Adipocyte (in vitro differentiated cells): ENCODE data around the gene MFSD6L.
"Not testable (repeated sequence)": the region's sequence is repeated elsewhere in the genome, so short reads cannot be mapped to it uniquely, and the experiment has no call there.

Source experiments
- DNase-seq: peaks from one replicate; pipeline ENCODE4 v3.0.0-alpha.2; 2015; ENCODE audit warnings: low read depth
- H3K27me3 ChIP-seq: replicated peaks from 2 replicates; pipeline ENCODE4 v1.7.0; 2013; ENCODE audit warnings: mild to moderate bottlenecking, low read length, moderate library complexity; ENCODE audit not compliant: control insufficient read depth, insufficient read depth
- H3K36me3 ChIP-seq: 2 replicates; pipeline ENCODE4 v1.7.0; 2013; ENCODE audit warnings: low read length, mild to moderate bottlenecking, moderate library complexity; ENCODE audit not compliant: control insufficient read depth, insufficient read depth, severe bottlenecking
- H3K4me1 ChIP-seq: 2 replicates; pipeline ENCODE4 v1.7.0; 2013; ENCODE audit warnings: mild to moderate bottlenecking, low read length, moderate library complexity; ENCODE audit not compliant: control insufficient read depth, insufficient read depth
- H3K4me3 ChIP-seq: 2 replicates; pipeline ENCODE4 v1.7.0; 2013; ENCODE audit warnings: mild to moderate bottlenecking, low read length, moderate library complexity
- H3K9ac ChIP-seq: 2 replicates; pipeline ENCODE4 v1.7.0; 2013; ENCODE audit warnings: mild to moderate bottlenecking, low read length, moderate library complexity
- H3K9me3 ChIP-seq: 2 replicates; pipeline ENCODE4 v1.7.0; 2013; ENCODE audit warnings: mild to moderate bottlenecking, low read length, moderate library complexity; ENCODE audit not compliant: control insufficient read depth

MFSD6L gene

DNA sequence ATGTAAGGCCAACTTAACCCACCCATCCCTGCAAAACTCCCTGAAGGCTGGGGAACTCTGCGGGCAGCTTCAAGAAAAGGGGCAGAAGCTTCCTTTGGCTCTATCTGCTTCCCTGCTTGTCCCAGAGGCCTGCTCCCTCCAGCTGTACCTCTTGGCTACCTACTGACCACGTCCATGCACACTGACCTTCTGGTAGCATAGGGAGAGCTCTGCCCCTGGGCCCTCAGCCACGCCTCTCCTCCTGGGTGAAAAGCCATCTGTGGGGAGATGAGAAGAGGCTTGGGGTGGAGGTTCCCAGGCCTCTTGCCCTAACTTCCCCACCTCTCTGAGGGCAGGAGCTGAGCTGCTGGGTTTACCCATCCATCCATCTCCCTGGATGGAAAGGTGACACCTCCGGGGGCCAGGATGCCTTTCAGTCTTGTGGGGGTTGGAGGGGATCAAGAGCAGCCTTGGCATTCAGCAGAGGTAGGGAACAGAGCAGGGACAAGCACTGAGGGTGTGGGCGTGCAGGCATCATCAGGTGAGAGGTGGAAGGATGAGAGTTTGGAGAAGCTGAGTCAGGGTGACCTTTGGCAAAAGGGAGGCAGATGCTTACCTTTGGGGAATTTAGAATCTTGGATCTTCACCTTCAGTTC, 23.4 kb upstream of the MFSD6L start:
- Histone ChIP-seq H3K4me3 (no peak overlapping the region), H3K9ac (no peak overlapping the region), H3K27me3 (peaks cover 20% of the 10 kb centered on the region), H3K4me1 (no peaks in the 10 kb centered on the region), H3K9me3 (peaks cover 7% of the 10 kb centered on the region), H3K36me3 (no peaks in the 10 kb centered on the region)
- DNase-seq = no peak

DNA sequence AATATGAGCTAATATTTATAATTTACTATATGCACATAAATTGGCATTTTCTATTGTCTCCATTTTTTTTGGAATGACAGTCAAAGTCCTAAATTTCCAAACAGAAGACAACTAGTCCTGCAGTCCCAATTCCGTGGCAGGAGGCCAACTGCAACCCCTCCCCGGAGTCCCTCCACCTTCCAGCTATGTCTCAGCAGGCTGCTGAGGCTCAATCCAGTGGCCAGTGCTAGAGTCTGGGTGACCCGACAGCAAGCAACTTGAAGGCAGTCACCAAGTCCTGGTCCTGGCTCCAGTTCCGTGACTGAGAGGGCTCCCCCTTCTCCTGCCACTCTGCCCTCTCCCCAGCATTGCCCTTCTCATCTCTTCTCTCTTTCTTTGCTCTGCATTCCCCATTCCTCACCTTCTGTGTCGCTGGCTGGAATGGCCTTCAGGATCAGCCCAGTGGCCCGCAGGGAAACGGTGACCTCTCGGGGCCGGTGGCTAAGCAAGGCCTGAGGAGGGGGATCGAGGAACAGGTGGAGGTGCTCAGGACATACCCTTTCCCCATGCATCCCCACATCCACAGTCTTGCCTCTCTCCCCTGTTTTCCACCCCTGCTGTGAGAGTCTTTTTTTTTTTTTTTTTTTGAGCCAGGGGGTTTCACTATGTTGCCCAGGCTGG, 22.4 kb upstream of the MFSD6L start:
- Histone ChIP-seq H3K9me3 (peaks cover 7% of the 10 kb centered on the region), H3K4me3 (no peak overlapping the region), H3K9ac (no peak overlapping the region), H3K36me3 (no peaks in the 10 kb centered on the region), H3K4me1 (no peaks in the 10 kb centered on the region), H3K27me3 (peaks cover 14% of the 10 kb centered on the region)
- DNase-seq = no peak

DNA sequence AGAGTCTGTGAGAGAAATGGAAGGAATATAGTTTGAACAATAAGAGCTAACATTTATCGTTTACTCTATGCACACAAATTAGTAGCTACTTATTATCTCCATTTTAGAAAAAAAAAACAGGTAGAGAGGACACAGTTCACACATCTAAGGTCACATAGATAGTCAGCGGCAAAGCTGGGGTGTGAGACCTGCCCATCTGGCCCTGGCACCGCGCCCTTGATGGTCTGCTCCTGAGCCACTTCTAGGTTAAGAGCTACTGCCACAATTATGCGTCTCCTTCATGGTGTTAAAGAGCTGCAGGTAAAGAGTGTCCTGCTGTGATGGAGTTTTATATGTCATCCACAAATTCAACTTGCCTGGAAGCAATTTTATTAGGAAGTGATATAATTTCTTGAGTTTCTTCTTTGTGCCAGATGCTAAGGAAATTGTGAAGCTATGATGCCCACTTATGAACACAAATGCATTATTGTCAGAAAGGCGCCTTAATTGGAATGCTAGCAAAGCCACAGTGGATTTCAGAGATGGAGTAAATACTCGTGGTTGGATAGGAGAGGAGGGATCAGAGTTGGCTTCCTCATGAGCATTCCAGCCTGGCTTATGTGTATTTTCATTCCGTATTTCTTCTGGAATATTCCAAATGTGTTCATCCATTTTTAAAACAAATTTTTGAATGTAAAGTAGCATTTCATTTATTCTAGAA, 21.3 kb upstream of the MFSD6L start:
- H3K4me3 ChIP-seq = no peak overlapping the region
- DNase-seq = no peak
- no peak overlapping the region for H3K9ac ChIP-seq
- no peaks in the 10 kb centered on the region for H3K36me3 ChIP-seq
- no peaks in the 10 kb centered on the region for H3K4me1 ChIP-seq
- peaks cover 20% of the 10 kb centered on the region for H3K27me3 ChIP-seq
- peaks cover 7% of the 10 kb centered on the region for H3K9me3 ChIP-seq

DNA sequence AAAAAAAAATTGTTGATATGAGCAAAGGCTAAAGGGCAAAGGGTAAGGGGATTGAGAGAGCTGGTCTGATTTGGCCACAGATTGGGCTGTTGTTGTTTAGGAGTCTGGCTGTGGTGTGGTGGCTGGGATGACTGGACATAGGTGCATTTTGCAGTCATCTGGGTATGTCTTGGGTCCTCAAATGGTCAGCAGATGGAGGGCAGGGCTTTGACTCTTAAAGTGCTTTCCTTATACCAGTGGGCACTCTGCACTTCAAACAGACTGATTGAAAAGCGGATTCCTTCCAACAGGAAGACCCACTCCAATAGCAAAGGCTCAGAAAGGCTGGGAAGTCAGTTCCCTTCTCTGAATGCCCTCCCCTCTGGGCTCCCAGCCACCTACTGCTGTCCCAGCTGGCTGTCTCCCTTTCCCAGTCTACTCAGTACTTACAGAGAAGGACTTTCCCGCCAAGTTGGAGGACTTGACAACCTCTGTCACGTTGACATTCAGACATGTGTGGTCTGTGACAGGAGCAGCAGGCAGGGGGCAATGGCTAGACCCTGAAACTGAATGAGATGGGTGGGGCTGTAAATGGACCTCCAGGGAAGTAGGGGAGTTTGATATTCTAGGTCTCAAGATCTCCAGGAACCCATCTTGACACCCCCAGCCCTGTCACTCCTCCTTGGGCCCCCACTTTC, 19.6 kb upstream of the MFSD6L start:
- Histone ChIP-seq H3K36me3 (no peaks in the 10 kb centered on the region), H3K9me3 (no peaks in the 10 kb centered on the region), H3K9ac (no peak overlapping the region), H3K27me3 (peaks cover 20% of the 10 kb centered on the region), H3K4me3 (no peak overlapping the region), H3K4me1 (no peaks in the 10 kb centered on the region)
- DNase-seq = no peak

DNA sequence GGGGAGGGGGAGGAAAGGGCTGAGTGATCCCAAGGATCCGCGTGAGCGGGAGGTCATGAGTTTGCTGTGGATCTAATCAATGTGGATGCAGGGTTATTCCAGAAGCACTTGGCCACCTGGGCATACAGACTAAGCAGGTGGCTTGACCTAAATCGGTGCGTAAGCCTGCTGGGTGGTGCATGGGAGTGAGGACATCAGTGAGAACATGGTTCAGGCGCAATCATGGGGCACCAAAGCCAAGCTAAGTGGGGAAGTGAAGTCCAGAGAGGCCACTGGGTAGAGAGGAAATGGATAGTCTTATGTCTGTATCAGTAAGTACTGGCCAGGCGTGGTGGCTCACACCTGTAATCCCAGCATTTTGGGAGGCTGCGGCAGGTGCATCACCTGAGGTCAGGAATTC, 18.9 kb upstream of the MFSD6L start:
- peaks cover 7% of the 10 kb centered on the region for H3K9me3 ChIP-seq
- no peaks in the 10 kb centered on the region for H3K4me1 ChIP-seq
- no peak overlapping the region for H3K9ac ChIP-seq
- no peak for DNase-seq
- H3K36me3 ChIP-seq = no peaks in the 10 kb centered on the region
- peaks cover 20% of the 10 kb centered on the region for H3K27me3 ChIP-seq
- H3K4me3 ChIP-seq = no peak overlapping the region

DNA sequence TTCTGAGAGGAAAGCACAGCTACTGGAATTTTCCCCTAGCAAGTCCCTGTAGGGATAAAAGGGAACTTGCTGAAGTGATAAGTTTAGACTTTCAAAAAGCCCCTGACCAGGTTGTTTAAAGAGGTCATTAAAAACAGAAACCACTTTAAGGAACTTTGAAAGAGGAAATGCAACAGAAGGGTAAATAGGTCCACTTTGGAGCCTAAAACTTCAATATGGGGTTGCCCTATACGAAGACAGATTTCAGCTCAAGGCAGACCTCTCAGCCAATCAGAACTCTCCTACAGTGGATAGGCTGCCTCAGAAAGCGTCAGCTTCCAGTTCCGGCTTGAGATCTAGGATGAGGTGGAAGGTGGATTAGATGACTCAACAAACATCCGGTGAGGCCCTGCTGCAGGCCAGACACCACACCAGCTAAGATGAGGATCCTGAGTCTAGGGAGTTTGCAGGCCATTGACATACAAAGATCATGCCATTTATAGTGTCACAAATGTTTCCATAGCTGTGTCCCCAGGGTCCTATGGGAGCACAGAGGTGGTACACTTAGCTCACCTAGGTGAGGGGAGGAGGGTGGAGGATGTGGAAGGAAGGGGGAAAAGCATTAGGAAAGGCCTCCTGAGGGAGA, 7.9 kb upstream of the MFSD6L start:
- H3K4me3 ChIP-seq = no peak overlapping the region
- no peaks in the 10 kb centered on the region for H3K36me3 ChIP-seq
- H3K9me3 ChIP-seq = peaks cover 24% of the 10 kb centered on the region
- H3K4me1 ChIP-seq = no peaks in the 10 kb centered on the region
- no peak for DNase-seq
- H3K27me3 ChIP-seq = peaks cover 8% of the 10 kb centered on the region
- no peak overlapping the region for H3K9ac ChIP-seq

DNA sequence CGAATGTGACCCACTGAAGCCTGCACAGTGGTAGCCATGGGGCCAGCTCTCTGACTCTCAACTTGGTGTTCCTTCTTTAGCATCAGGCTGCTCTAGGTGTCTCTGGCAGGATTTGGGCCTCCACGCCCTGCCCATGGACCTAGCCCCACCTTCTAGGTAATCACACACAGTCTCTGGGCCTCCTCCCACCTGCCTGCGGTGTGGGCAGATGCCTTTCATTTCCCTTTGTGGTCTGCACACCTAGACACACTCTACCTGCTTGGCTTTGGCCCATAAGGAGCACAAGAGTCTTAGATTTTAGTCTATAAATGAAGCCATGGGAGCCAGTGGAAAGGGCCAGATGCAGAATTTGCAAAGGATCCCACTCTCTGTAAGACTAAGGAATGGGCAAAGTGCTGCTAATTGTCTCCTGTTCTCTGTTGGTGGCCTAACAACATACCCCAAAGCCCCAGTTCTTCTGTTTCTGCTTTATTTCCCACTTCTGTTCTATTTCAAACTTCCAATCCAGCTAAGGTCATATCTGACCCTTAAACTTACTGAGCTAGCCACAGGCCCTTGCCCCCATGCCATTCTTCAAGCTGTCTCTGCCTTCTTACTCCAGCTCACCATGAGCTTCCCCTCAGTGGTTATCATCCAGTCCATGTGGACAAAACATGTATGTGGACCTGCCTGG, 7.2 kb upstream of the MFSD6L start:
- Histone ChIP-seq H3K4me1 (no peaks in the 10 kb centered on the region), H3K9me3 (peaks cover 24% of the 10 kb centered on the region), H3K4me3 (no peak overlapping the region), H3K27me3 (peaks cover 11% of the 10 kb centered on the region), H3K36me3 (no peaks in the 10 kb centered on the region), H3K9ac (no peak overlapping the region)
- no peak for DNase-seq

DNA sequence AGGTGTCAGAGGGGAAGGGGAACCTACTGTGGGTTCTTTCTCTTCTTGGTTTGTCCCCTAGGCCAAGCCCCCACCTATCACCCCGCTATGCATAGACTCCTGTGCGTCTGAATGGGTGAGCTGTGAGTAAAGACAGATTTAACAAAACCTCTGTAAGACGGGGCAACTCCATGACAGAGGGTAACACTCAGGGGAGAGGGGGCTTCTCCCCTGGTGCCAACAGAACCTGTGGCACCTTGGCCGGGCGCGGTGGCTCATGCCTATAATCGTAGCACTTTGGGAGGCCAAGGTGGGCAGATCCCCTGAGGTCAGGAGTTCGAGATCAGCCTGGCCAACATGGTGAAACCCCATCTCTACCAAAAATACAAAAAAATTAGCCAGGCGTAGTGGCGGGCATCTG, 6.2 kb upstream of the MFSD6L start:
- H3K4me1 ChIP-seq, H3K36me3 ChIP-seq, H3K9ac ChIP-seq, H3K4me3 ChIP-seq, DNase-seq: not testable (repeated sequence)
- Histone ChIP-seq H3K27me3 (peaks cover 20% of the 10 kb centered on the region), H3K9me3 (peaks cover 24% of the 10 kb centered on the region)

DNA sequence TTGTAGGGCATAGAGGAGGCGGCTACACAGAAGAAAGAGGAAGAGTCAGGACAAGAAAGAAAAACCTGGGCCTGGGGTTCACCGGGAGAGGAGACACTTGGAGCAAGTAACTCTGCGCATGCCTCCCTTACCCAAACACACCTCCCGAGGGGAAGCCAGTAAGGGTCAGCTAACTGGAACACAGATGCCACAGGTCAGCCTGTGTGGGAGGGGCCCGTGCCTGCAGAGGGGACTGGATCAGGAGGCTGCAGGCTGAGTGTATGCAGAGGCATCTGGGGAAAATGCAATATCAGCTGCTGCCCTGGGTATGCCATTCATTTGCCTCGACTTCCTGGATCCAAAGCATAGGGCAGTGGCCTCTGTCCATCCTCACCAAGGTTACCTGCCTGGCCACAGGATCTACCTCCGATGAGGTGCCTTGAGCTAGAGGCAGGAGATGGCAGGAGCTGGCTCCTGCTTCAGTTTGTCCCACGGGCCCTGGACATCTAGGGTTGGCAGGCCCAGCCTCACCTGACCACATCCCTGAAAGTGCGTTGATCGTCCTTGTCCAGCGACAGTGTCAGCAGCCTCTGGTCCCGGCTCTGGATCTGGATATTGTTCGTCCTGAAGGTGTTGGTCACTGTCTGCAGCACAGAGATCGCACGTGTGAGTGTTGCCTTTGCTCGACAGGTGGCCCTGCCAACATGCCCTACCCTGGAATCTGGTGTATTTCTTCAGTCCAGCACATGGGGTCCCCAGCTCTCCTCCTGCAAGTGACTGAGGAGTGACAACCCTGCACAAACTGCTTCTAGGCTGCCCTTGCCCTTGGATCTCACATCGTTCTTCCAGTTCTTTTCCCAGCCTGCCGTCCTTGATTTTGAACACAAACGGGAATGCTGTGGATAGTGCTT, 4.6 kb upstream of the MFSD6L start:
- Histone ChIP-seq H3K4me1 (no peaks in the 10 kb centered on the region), H3K9ac (no peak overlapping the region), H3K36me3 (no peaks in the 10 kb centered on the region), H3K4me3 (no peak overlapping the region), H3K9me3 (peaks cover 14% of the 10 kb centered on the region), H3K27me3 (peaks cover 25% of the 10 kb centered on the region)
- no peak for DNase-seq
